ENCODE results near the gene ARMC6.

The ARMC6 gene

GRCh38 chr19:19039901-19040300 lies 6.5 kb downstream of the ARMC6 start:
- Mint-ChIP-seq H3K27ac (peak overlapping the region; percentile 54 to 64), H3K4me3 (no peak overlapping the region)
- peak; percentile 71 for ATAC-seq

GRCh38 chr19:19040417-19040816 lies 7.0 kb downstream of the ARMC6 start:
- Mint-ChIP-seq H3K27ac (peak overlapping the region; percentile 54 to 64), H3K4me3 (no peak overlapping the region), H3K27me3 (no peaks in the 10 kb centered on the region), H3K4me1 (peaks cover 19% of the 10 kb centered on the region), H3K9me3 (no peaks in the 10 kb centered on the region)
- DNase-seq = no peak
- no peak for ATAC-seq

More at GRCh38 chr19:19039901-19040300, 6.5 kb downstream of the ARMC6 start:
- peaks cover 24% of the 10 kb centered on the region for H3K4me1 Mint-ChIP-seq
- no peaks in the 10 kb centered on the region for H3K9me3 Mint-ChIP-seq
- no peaks in the 10 kb centered on the region for H3K27me3 Mint-ChIP-seq
- DNase-seq = no peak

GRCh38 chr19:19042732-19043280 lies 9.4 kb downstream of the ARMC6 start:
- H3K9me3 Mint-ChIP-seq = no peaks in the 10 kb centered on the region
- no peak overlapping the region for H3K4me3 Mint-ChIP-seq
- no peaks in the 10 kb centered on the region for H3K27me3 Mint-ChIP-seq
- no peak overlapping the region for H3K27ac Mint-ChIP-seq
- H3K4me1 Mint-ChIP-seq = peaks cover 15% of the 10 kb centered on the region
- ATAC-seq (no peak), DNase-seq (no peak)

GRCh38 chr19:19043481-19043880 lies 10.1 kb downstream of the ARMC6 start:
- H3K27ac Mint-ChIP-seq = no peak overlapping the region
- peaks cover 15% of the 10 kb centered on the region for H3K4me1 Mint-ChIP-seq
- no peaks in the 10 kb centered on the region for H3K27me3 Mint-ChIP-seq
- ATAC-seq (no peak), DNase-seq (no peak)
- H3K4me3 Mint-ChIP-seq = no peak overlapping the region
- no peaks in the 10 kb centered on the region for H3K9me3 Mint-ChIP-seq

GRCh38 chr19:19043881-19044280 lies 10.5 kb downstream of the ARMC6 start:
- H3K4me3 Mint-ChIP-seq = no peak overlapping the region
- no peak for ATAC-seq
- no peaks in the 10 kb centered on the region for H3K9me3 Mint-ChIP-seq
- DNase-seq = no peak
- no peaks in the 10 kb centered on the region for H3K27me3 Mint-ChIP-seq
- no peak overlapping the region for H3K27ac Mint-ChIP-seq
- H3K4me1 Mint-ChIP-seq = peaks cover 15% of the 10 kb centered on the region

GRCh38 chr19:19049406-19049805 lies 16.0 kb downstream of the ARMC6 start:
- H3K27me3 Mint-ChIP-seq = no peaks in the 10 kb centered on the region
- H3K27ac Mint-ChIP-seq = no peak overlapping the region

GRCh38 chr19:19050104-19050503 lies 16.7 kb downstream of the ARMC6 start:
- Mint-ChIP-seq H3K4me1 (no peaks in the 10 kb centered on the region), H3K4me3 (no peak overlapping the region), H3K27me3 (no peaks in the 10 kb centered on the region), H3K9me3 (no peaks in the 10 kb centered on the region), H3K27ac (no peak overlapping the region)
- ATAC-seq (no peak), DNase-seq (no peak)

More at GRCh38 chr19:19049406-19049805, 16.0 kb downstream of the ARMC6 start:
- Mint-ChIP-seq H3K4me3 (no peak overlapping the region), H3K9me3 (no peaks in the 10 kb centered on the region), H3K4me1 (no peaks in the 10 kb centered on the region)
- DNase-seq = no peak
- ATAC-seq = no peak

- Mint-ChIP-seq H3K27ac (no peak overlapping the region), H3K4me3 (no peak overlapping the region), H3K9me3 (no peaks in the 10 kb centered on the region), H3K27me3 (no peaks in the 10 kb centered on the region), H3K4me1 (no peaks in the 10 kb centered on the region)
- DNase-seq (no peak), ATAC-seq (no peak)
Measured at GRCh38 chr19:19050731-19051130, 17.3 kb downstream of the ARMC6 start.

GRCh38 chr19:19051478-19052213 lies 18.2 kb downstream of the ARMC6 start:
- Mint-ChIP-seq H3K27me3 (no peaks in the 10 kb centered on the region), H3K4me1 (no peaks in the 10 kb centered on the region), H3K9me3 (no peaks in the 10 kb centered on the region), H3K27ac (peak overlapping the region in 1 of 2 donors; percentile 76), H3K4me3 (no peak overlapping the region)
- DNase-seq = no peak
- no peak for ATAC-seq

- H3K27me3 Mint-ChIP-seq = no peaks in the 10 kb centered on the region
- DNase-seq (no peak), ATAC-seq (no peak)
- H3K4me1 Mint-ChIP-seq = no peaks in the 10 kb centered on the region
- H3K4me3 Mint-ChIP-seq = no peak overlapping the region
- H3K27ac Mint-ChIP-seq = no peak overlapping the region
- H3K9me3 Mint-ChIP-seq = no peaks in the 10 kb centered on the region
Measured at GRCh38 chr19:19052921-19053320, 19.5 kb downstream of the ARMC6 start.

- Mint-ChIP-seq H3K27ac (no peak overlapping the region), H3K9me3 (no peaks in the 10 kb centered on the region), H3K27me3 (no peaks in the 10 kb centered on the region), H3K4me1 (no peaks in the 10 kb centered on the region), H3K4me3 (no peak overlapping the region)
- peak; percentile 69 for ATAC-seq
- DNase-seq = peak; percentile 40 to 47
Measured at GRCh38 chr19:19053508-19054314, 20.3 kb downstream of the ARMC6 start.

GRCh38 chr19:19054315-19054938 lies 21.0 kb downstream of the ARMC6 start:
- Mint-ChIP-seq H3K4me3 (no peak overlapping the region), H3K9me3 (no peaks in the 10 kb centered on the region), H3K27me3 (no peaks in the 10 kb centered on the region), H3K27ac (no peak overlapping the region), H3K4me1 (no peaks in the 10 kb centered on the region)
- DNase-seq (no peak), ATAC-seq (no peak)

- Mint-ChIP-seq H3K4me3 (no peak overlapping the region), H3K27ac (peak overlapping the region in 1 of 2 donors; percentile 12), H3K9me3 (no peaks in the 10 kb centered on the region), H3K4me1 (no peaks in the 10 kb centered on the region), H3K27me3 (no peaks in the 10 kb centered on the region)
- no peak for ATAC-seq
- DNase-seq = no peak
Measured at GRCh38 chr19:19054939-19055440, 21.6 kb downstream of the ARMC6 start.

- DNase-seq (no peak), ATAC-seq (no peak)
- Mint-ChIP-seq H3K4me3 (no peak overlapping the region), H3K9me3 (no peaks in the 10 kb centered on the region), H3K4me1 (no peaks in the 10 kb centered on the region), H3K27me3 (no peaks in the 10 kb centered on the region), H3K27ac (no peak overlapping the region)
Measured at GRCh38 chr19:19055701-19056100, 22.3 kb downstream of the ARMC6 start.

- ATAC-seq (no peak), DNase-seq (no peak)
- Mint-ChIP-seq H3K27me3 (no peaks in the 10 kb centered on the region), H3K4me1 (no peaks in the 10 kb centered on the region), H3K9me3 (no peaks in the 10 kb centered on the region), H3K27ac (no peak overlapping the region), H3K4me3 (no peak overlapping the region)
Measured at GRCh38 chr19:19056636-19057275, 23.4 kb downstream of the ARMC6 start.
